HCT116 (cell line): ENCODE data around the gene ELFN2. TPM values are rescaled to one million over a fixed set of nuclear protein-coding genes. Genes with fewer than 3 reads are reported as not detected.

Source experiments
- ATAC-seq: fragments of 200-7000 bp; cut with Tn5 transposase; 2 replicates; pipeline ENCODE4 v1.9.1; 2020; ENCODE audit warnings: mild to moderate bottlenecking, moderate library complexity
- BruUV-seq: library from RNA; stranded (reverse); fragments of 400-500 nt; replicated peaks from 2 replicates; lab custom pipeline; 2021; lab: Mats Ljungman, UMichigan
- CTCF ChIA-PET: fragments of 300-600 bp; sonication (Branson Sonifier 250); formaldehyde crosslinking; loops from one replicate; lab custom pipeline; 2021; ENCODE audit warnings: antibody characterized with exemption; lab: Charles Lee
- POLR2A ChIA-PET: fragments of 300-600, 350-600 bp; sonication (Branson Sonifier 250); formaldehyde crosslinking; loops from one replicate; lab custom pipeline; 2021; ENCODE audit warnings: antibody characterized with exemption; lab: Charles Lee
- RAD21 ChIA-PET, 2 experiments: fragments of 300-600 bp; sonication (Branson Sonifier 250); formaldehyde crosslinking; loops; one replicate each; lab custom pipeline; 2023; ENCODE audit warnings: low total read pairs in 2 of 2; ENCODE audit not compliant: uncharacterized antibody in 2 of 2, unreplicated experiment in 2 of 2, low non-redundant PET in 1 of 2; lab: Charles Lee
- DNase-seq: peaks from one replicate; pipeline ENCODE4 v3.0.0-alpha.2; 2010; ENCODE audit warnings: low read depth, low spot score
- H2AFZ ChIP-seq: fragments of 200-600 bp; shearing (Covaris generic), sonication (generic); 2 replicates; pipeline ENCODE4 v1.6.1; 2017; ENCODE audit warnings: low read depth, mixed run types, mixed read lengths, antibody characterized with exemption, low read length; ENCODE audit not compliant: poor library complexity, severe bottlenecking
- H3K27ac ChIP-seq: 2 replicates; pipeline ENCODE4 v1.5.1; 2012; ENCODE audit warnings: low read depth, low read length
- H3K27me3 ChIP-seq: fragments of 200-600 bp; sonication (generic); 2 replicates; pipeline ENCODE4 v1.6.1; 2016; ENCODE audit warnings: mixed run types, low read length, mixed read lengths; ENCODE audit not compliant: insufficient read depth
- H3K36me3 ChIP-seq, 2 experiments: fragments of 200-500 bp in 1 of 2; fragments of 200-600 bp in 1 of 2; sonication (Bioruptor generic) in 1 of 2; sonication (generic) in 1 of 2; 2 replicates each; pipeline versions ENCODE4 v1.5.1 to v1.6.1; 2014 to 2016; ENCODE audit warnings: low read length in 2 of 2, inconsistent platforms in 1 of 2, mixed read lengths in 1 of 2, mixed run types in 1 of 2; ENCODE audit not compliant: insufficient read depth in 2 of 2, control insufficient read depth in 1 of 2
- H3K4me1 ChIP-seq, 2 experiments: fragments of 200-600 bp in 1 of 2; sonication (generic) in 1 of 2; 2 replicates each; pipeline versions ENCODE4 v1.5.1 to v1.6.1; 2012 to 2017; ENCODE audit warnings: low read length in 2 of 2, inconsistent platforms in 1 of 2, mild to moderate bottlenecking in 1 of 2, mixed read lengths in 1 of 2, mixed run types in 1 of 2, moderate library complexity in 1 of 2; ENCODE audit not compliant: insufficient read depth in 2 of 2, control insufficient read depth in 1 of 2
- H3K4me2 ChIP-seq: fragments of 200-600 bp; sonication (generic); 2 replicates; pipeline ENCODE4 v1.6.1; 2017; ENCODE audit warnings: mixed run types, low read length, mixed read lengths
- H3K4me3 ChIP-seq, 2 experiments: fragments of 200-600 bp in 1 of 2; sonication (generic) in 1 of 2; replicated peaks in 1 of 2; 2 replicates each; pipeline ENCODE4 v1.5.1; 2011 to 2016; ENCODE audit warnings: low read length in 2 of 2, control low read depth in 1 of 2, low read depth in 1 of 2, mild to moderate bottlenecking in 1 of 2, mixed read lengths in 1 of 2, mixed run types in 1 of 2
- H3K79me2 ChIP-seq: fragments of 200-600 bp; sonication (generic); 2 replicates; pipeline ENCODE4 v1.6.1; 2017; ENCODE audit warnings: mild to moderate bottlenecking, mixed run types, low read length, moderate library complexity, mixed read lengths; ENCODE audit not compliant: insufficient read depth
- H3K9ac ChIP-seq: fragments of 200-600 bp; sonication (generic); 2 replicates; pipeline ENCODE4 v1.6.1; 2016; ENCODE audit warnings: low read length, mixed read lengths
- H3K9me2 ChIP-seq: fragments of 200-600 bp; sonication (generic), shearing (Covaris generic); 2 replicates; pipeline ENCODE4 v1.6.1; 2017; ENCODE audit warnings: mixed run types, mild to moderate bottlenecking, moderate library complexity; ENCODE audit not compliant: insufficient read depth
- H3K9me3 ChIP-seq, 2 experiments: fragments of 200-500 bp in 1 of 2; fragments of 200-600 bp in 1 of 2; sonication (Bioruptor generic) in 1 of 2; sonication (generic) in 1 of 2; 2 replicates each; pipeline ENCODE4 v1.6.1; 2014 to 2017; ENCODE audit warnings: low read length in 2 of 2, mixed read lengths in 2 of 2, inconsistent platforms in 1 of 2, low read depth in 1 of 2, mild to moderate bottlenecking in 1 of 2, mixed run types in 1 of 2, moderate library complexity in 1 of 2; ENCODE audit not compliant: control insufficient read depth in 1 of 2, insufficient read depth in 1 of 2
- H4K20me1 ChIP-seq: fragments of 200-600 bp; sonication (generic), shearing (Covaris generic); 2 replicates; pipeline ENCODE4 v1.6.1; 2017; ENCODE audit warnings: mixed run types, mild to moderate bottlenecking, moderate library complexity; ENCODE audit not compliant: insufficient read depth
- CBX3 ChIP-seq: IDR thresholded peaks from 2 replicates; pipeline ENCODE4 v1.6.1; 2012; ENCODE audit warnings: low read depth
- EGR1 ChIP-seq: IDR thresholded peaks from 2 replicates; pipeline ENCODE4 v1.6.1; 2012; ENCODE audit warnings: low read depth
- ELF1 ChIP-seq: IDR thresholded peaks from 2 replicates; pipeline ENCODE4 v1.6.1; 2012; ENCODE audit warnings: low read depth, borderline replicate concordance
- EZH2phosphoT487 ChIP-seq: fragments of 200-600 bp; IDR thresholded peaks from 2 replicates; pipeline ENCODE4 v1.6.1; 2018; ENCODE audit warnings: antibody characterized with exemption, borderline replicate concordance
- FOSL1 ChIP-seq: IDR thresholded peaks from 2 replicates; pipeline ENCODE4 v1.6.1; 2012; ENCODE audit warnings: low read depth
- JUND ChIP-seq: IDR thresholded peaks from 2 replicates; pipeline ENCODE4 v1.6.1; 2012
- RAD21 ChIP-seq: IDR thresholded peaks from 2 replicates; pipeline ENCODE4 v1.6.1; 2012; ENCODE audit warnings: low read depth, mild to moderate bottlenecking
- SRF ChIP-seq: IDR thresholded peaks from 2 replicates; pipeline ENCODE4 v1.6.1; 2012; ENCODE audit warnings: low read depth
- ZFX ChIP-seq: fragments of 450-650 bp; IDR thresholded peaks from 2 replicates; pipeline ENCODE4 v1.6.1; 2017
- ZNF274 ChIP-seq: fragments of 200-500 bp; sonication (Bioruptor generic); IDR thresholded peaks from 2 replicates; pipeline ENCODE4 v1.6.1; 2014; ENCODE audit warnings: mild to moderate bottlenecking, low read depth, low read length, inconsistent platforms
- intact Hi-C: fragments of 100-400 bp; cut with micrococcal nuclease; formaldehyde crosslinking; loops from 2 replicates; pipeline ENCODE4 v1.10.0; 2022
- total RNA-seq: library from RNA; stranded (reverse); gene quantifications from one replicate; pipeline ENCODE4 v1.2.1, GENCODE V29; 2021; ENCODE audit not compliant: unreplicated experiment

The ELFN2 gene
- total RNA-seq, 1 experiment from 2014 or later = 45.4 TPM

- Histone ChIP-seq H3K79me2 (no peaks in the 10 kb centered on the region), H2AFZ (no peak overlapping the region), H3K9ac (no peak overlapping the region), H3K4me3 (no peak overlapping the region), H3K27me3 (no peaks in the 10 kb centered on the region), H3K4me1 (peaks cover 0 to 31% of the 10 kb centered on the region in 2 experiments; a peak in 3 of 4 replicates), H3K9me3 (no peaks in the 10 kb centered on the region), H3K36me3 (no peaks in the 10 kb centered on the region), H3K27ac (no peak overlapping the region), H3K4me2 (no peak overlapping the region), H4K20me1 (no peaks in the 10 kb centered on the region), H3K9me2 (no peaks in the 10 kb centered on the region)
- peak; percentile 48 for ATAC-seq
- intact Hi-C loops = no loop called here
- no TSS peak for BruUV-seq
- RAD21 ChIA-PET = interaction anchor here (1.0 to 1.3 kb wide), 4 partner anchors 23 to 155 kb away, joined by 3 to 4 read pairs (median 4); partner anchors contain the start of gene CARD10 (in 1 of the 2)
- TF ChIP-seq ELF1 (no peak), JUND (no peak), EGR1 (no peak), FOSL1 (no peak), ZFX (no peak), SRF (no peak), CBX3 (no peak)
- CTCF ChIA-PET = interaction anchor here (0.8 to 1.9 kb wide), 23 partner anchors 10 to 211 kb away, joined by 3 to 23 read pairs (median 4); partner anchors contain the start of gene MFNG
- POLR2A ChIA-PET = interaction anchor here (0.5 to 1.1 kb wide), 2 partner anchors 96 to 171 kb away, joined by 3 to 4 read pairs; no protein-coding TSS in a partner anchor
- no peak for DNase-seq
Observed at GRCh38 chr22:37471727-37472417, 44.6 kb upstream of the ELFN2 start.

- no peaks in the 10 kb centered on the region for H3K9me3 ChIP-seq
- no peaks in the 10 kb centered on the region for H3K79me2 ChIP-seq
- H3K4me2 ChIP-seq = no peak overlapping the region
- no peak for DNase-seq
- TF ChIP-seq EZH2phosphoT487 = no peak
- no peak for TF ChIP-seq ZNF274
- no peak for TF ChIP-seq RAD21
- TF ChIP-seq, all 23 proteins: peak for 0
- H3K4me1 ChIP-seq = peaks cover 0 to 15% of the 10 kb centered on the region in 2 experiments; a peak in 2 of 4 replicates
- no peaks in the 10 kb centered on the region for H4K20me1 ChIP-seq
- no peak overlapping the region for H3K27ac ChIP-seq
- H3K9me2 ChIP-seq = no peaks in the 10 kb centered on the region
- RAD21 ChIA-PET = no interaction called here
- H3K27me3 ChIP-seq = no peaks in the 10 kb centered on the region
- no peak overlapping the region for H2AFZ ChIP-seq
- ATAC-seq = no peak
- BruUV-seq = no TSS peak
- intact Hi-C loops = no loop called here
- POLR2A ChIA-PET = no interaction called here
- H3K4me3 ChIP-seq = no peak overlapping the region
- CTCF ChIA-PET = no interaction called here
- no peak overlapping the region for H3K9ac ChIP-seq
- H3K36me3 ChIP-seq = no peaks in the 10 kb centered on the region
Observed at GRCh38 chr22:37470087-37470445, 42.8 kb upstream of the ELFN2 start.
